Keratinocyte (primary cell): ENCODE data around the gene RAC2. TPM values are rescaled to one million over a fixed set of nuclear protein-coding genes. Genes with fewer than 3 reads are reported as not detected.

Experiments
- DNase-seq: peaks from one replicate; pipeline ENCODE4 v3.0.0-alpha.2; 2011; ENCODE audit warnings: low read depth, missing footprints, low spot score
- FAIRE-seq: peaks from 2 replicates; lab custom pipeline; 2011; peaks lifted over from hg19 to GRCh38; lab: Jason Lieb, UNC
- H2AFZ ChIP-seq: 2 replicates; pipeline ENCODE4 v1.6.0; 2012; ENCODE audit warnings: low read length, control low read depth, inconsistent platforms; ENCODE audit not compliant: control insufficient read depth
- H3K27ac ChIP-seq: 2 replicates; pipeline ENCODE4 v1.5.1; 2011; ENCODE audit warnings: low read length; ENCODE audit not compliant: control insufficient read depth, insufficient read depth
- H3K27me3 ChIP-seq: 3 replicates; pipeline ENCODE4 v1.6.0; 2011; ENCODE audit warnings: low read length; ENCODE audit not compliant: control insufficient read depth, insufficient read depth; ENCODE audit errors: extremely low read depth
- H3K36me3 ChIP-seq, 2 experiments: 2 replicates in 1 of 2; 3 replicates in 1 of 2; pipeline ENCODE4 v1.5.1; 2011; ENCODE audit warnings: low read length in 2 of 2, mild to moderate bottlenecking in 1 of 2; ENCODE audit not compliant: control insufficient read depth in 2 of 2, insufficient read depth in 2 of 2; ENCODE audit errors: extremely low read depth in 1 of 2
- H3K4me1 ChIP-seq: 3 replicates; pipeline ENCODE4 v1.5.1; 2011; ENCODE audit warnings: low read length; ENCODE audit not compliant: control insufficient read depth, insufficient read depth; ENCODE audit errors: extremely low read depth
- H3K4me2 ChIP-seq: 3 replicates; pipeline ENCODE4 v1.6.0; 2011; ENCODE audit warnings: low read depth, low read length; ENCODE audit not compliant: control insufficient read depth, insufficient read depth; ENCODE audit errors: extremely low read depth
- H3K4me3 ChIP-seq, 3 experiments: fragments of 200-600 bp in 1 of 3; sonication (generic) in 1 of 3; 2 replicates in 2 of 3; 3 replicates in 1 of 3; pipeline ENCODE4 v1.5.1; 2011 to 2016; ENCODE audit warnings: low read length in 3 of 3, mild to moderate bottlenecking in 3 of 3, control low read depth in 2 of 3, inconsistent platforms in 1 of 3, low read depth in 1 of 3, mixed read lengths in 1 of 3, mixed run types in 1 of 3, moderate library complexity in 1 of 3; ENCODE audit not compliant: control insufficient read depth in 2 of 3, insufficient read depth in 2 of 3; ENCODE audit errors: extremely low read depth in 1 of 3
- H3K79me2 ChIP-seq: 2 replicates; pipeline ENCODE4 v1.6.0; 2012; ENCODE audit warnings: low read length; ENCODE audit not compliant: control insufficient read depth, insufficient read depth
- H3K9ac ChIP-seq: 3 replicates; pipeline ENCODE4 v1.6.0; 2011; ENCODE audit warnings: low read length; ENCODE audit not compliant: control insufficient read depth, insufficient read depth; ENCODE audit errors: extremely low read depth
- H3K9me1 ChIP-seq: 3 replicates; pipeline ENCODE4 v1.6.0; 2011; ENCODE audit warnings: low read length; ENCODE audit not compliant: control insufficient read depth, insufficient read depth; ENCODE audit errors: extremely low read depth
- H3K9me3 ChIP-seq: 2 replicates; pipeline ENCODE4 v1.5.1; 2012; ENCODE audit warnings: low read depth, low read length; ENCODE audit not compliant: control insufficient read depth
- H4K20me1 ChIP-seq: 3 replicates; pipeline ENCODE4 v1.6.0; 2011; ENCODE audit warnings: low read length; ENCODE audit not compliant: control insufficient read depth, insufficient read depth; ENCODE audit errors: extremely low read depth
- EZH2 ChIP-seq: IDR thresholded peaks from one replicate; pipeline ENCODE4 v1.6.1; 2012; ENCODE audit warnings: inconsistent platforms, mild to moderate bottlenecking, low read length, moderate library complexity
- dilution Hi-C: fragments of 300-500 bp; cut with MboI; formaldehyde crosslinking; loops from one replicate; pipeline ENCODE4 v1.7.0; 2020; ENCODE audit warnings: low sequenced_read_pairs; ENCODE audit not compliant: extremely low pct_ligation_motif_present
- polyA plus RNA-seq, 5 experiments: library from polyadenylated mRNA; depleted of rRNA in 3 of 5; stranded (reverse) in 3 of 5; stranded (forward) in 1 of 5; unstranded in 1 of 5; fragments of >200 nt; gene quantifications; 1 replicate in 1 of 5; 2 replicates in 3 of 5; 3 replicates in 1 of 5; pipeline versions ENCODE4 v1.2.1 to v1.2.3, GENCODE V29; 2011 to 2012; ENCODE audit warnings: missing spikeins in 2 of 5, low read depth in 1 of 5, low replicate concordance in 1 of 5
- TF ChIP-seq, protein P1 (sequence below), 3 experiments: IDR thresholded peaks in 1 of 3; conservative IDR thresholded peaks in 1 of 3; optimal IDR thresholded peaks in 1 of 3; 2 replicates in 2 of 3; 3 replicates in 1 of 3; pipeline versions ENCODE3 to v1.5.1; 2011; ENCODE audit warnings: low read length in 3 of 3, mild to moderate bottlenecking in 3 of 3, moderate library complexity in 2 of 3, control low read depth in 1 of 3, inconsistent platforms in 1 of 3; ENCODE audit not compliant: insufficient read depth in 2 of 3; ENCODE audit errors: extremely low read depth in 1 of 3

RAC2 gene
- polyA plus RNA-seq, 1 donor (not counting 4 experiments of a cell fraction or from before 2014, with no cell fraction given): 78.6 TPM

GRCh38 chr22:37284126-37284804 lies 40.2 kb upstream of the RAC2 start:
- no peak overlapping the region for H3K4me2 ChIP-seq
- H4K20me1 ChIP-seq: no peaks in the 10 kb centered on the region
- H3K9ac ChIP-seq: no peak overlapping the region
- H3K27me3 ChIP-seq: peaks cover 17% of the 10 kb centered on the region
- H3K27ac ChIP-seq: no peak overlapping the region
- peaks cover 13% of the 10 kb centered on the region for H3K4me1 ChIP-seq
- dilution Hi-C loops: no loop called here
- no peaks in the 10 kb centered on the region for H3K79me2 ChIP-seq
- no peaks in the 10 kb centered on the region for H3K9me1 ChIP-seq
- H3K9me3 ChIP-seq: no peaks in the 10 kb centered on the region
- FAIRE-seq (no peak), DNase-seq (no peak)
- no peak overlapping the region for H2AFZ ChIP-seq
- TF ChIP-seq EZH2: no peak
- TF ChIP-seq, protein P1, sequence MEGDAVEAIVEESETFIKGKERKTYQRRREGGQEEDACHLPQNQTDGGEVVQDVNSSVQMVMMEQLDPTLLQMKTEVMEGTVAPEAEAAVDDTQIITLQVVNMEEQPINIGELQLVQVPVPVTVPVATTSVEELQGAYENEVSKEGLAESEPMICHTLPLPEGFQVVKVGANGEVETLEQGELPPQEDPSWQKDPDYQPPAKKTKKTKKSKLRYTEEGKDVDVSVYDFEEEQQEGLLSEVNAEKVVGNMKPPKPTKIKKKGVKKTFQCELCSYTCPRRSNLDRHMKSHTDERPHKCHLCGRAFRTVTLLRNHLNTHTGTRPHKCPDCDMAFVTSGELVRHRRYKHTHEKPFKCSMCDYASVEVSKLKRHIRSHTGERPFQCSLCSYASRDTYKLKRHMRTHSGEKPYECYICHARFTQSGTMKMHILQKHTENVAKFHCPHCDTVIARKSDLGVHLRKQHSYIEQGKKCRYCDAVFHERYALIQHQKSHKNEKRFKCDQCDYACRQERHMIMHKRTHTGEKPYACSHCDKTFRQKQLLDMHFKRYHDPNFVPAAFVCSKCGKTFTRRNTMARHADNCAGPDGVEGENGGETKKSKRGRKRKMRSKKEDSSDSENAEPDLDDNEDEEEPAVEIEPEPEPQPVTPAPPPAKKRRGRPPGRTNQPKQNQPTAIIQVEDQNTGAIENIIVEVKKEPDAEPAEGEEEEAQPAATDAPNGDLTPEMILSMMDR (optimal IDR thresholded peaks at IDR 0.05 in 1 of 3, IDR thresholded peaks at IDR 0.05 in 1 of 3, conservative IDR thresholded peaks at IDR 0.05 in 1 of 3; ENCODE audit: extremely low read depth in 1 of 3, insufficient read depth in 2 of 3, low read length in 3 of 3): no peak
- H3K4me3 ChIP-seq: no peak overlapping the region
- no peaks in the 10 kb centered on the region for H3K36me3 ChIP-seq

- dilution Hi-C loops: no loop called here
- H3K9me3 ChIP-seq: no peaks in the 10 kb centered on the region
- no peaks in the 10 kb centered on the region for H4K20me1 ChIP-seq
- TF ChIP-seq EZH2: no peak
- TF ChIP-seq, protein P1 (optimal IDR thresholded peaks at IDR 0.05 in 1 of 3, IDR thresholded peaks at IDR 0.05 in 1 of 3, conservative IDR thresholded peaks at IDR 0.05 in 1 of 3; ENCODE audit: extremely low read depth in 1 of 3, insufficient read depth in 2 of 3, low read length in 3 of 3): no peak
- H3K27ac ChIP-seq: no peak overlapping the region
- FAIRE-seq (no peak), DNase-seq (no peak)
- no peak overlapping the region for H3K9ac ChIP-seq
- H3K4me1 ChIP-seq: peaks cover 13% of the 10 kb centered on the region
- no peaks in the 10 kb centered on the region for H3K36me3 ChIP-seq
- no peaks in the 10 kb centered on the region for H3K9me1 ChIP-seq
- H3K27me3 ChIP-seq: peaks cover 13% of the 10 kb centered on the region
- H3K4me2 ChIP-seq: no peak overlapping the region
- H3K79me2 ChIP-seq: no peaks in the 10 kb centered on the region
- no peak overlapping the region for H3K4me3 ChIP-seq
- H2AFZ ChIP-seq: no peak overlapping the region
Observed at GRCh38 chr22:37283393-37283937, 39.4 kb upstream of the RAC2 start.
